ENCODE measurements around the gene AR.

The AR gene

GRCh38 chrX:67727576-67727975 lies 183.8 kb downstream of the AR start:
- DNase-seq (ENCODE audit: low spot score), result no peak

- no peak for DNase-seq (ENCODE audit: low spot score)
Measured at GRCh38 chrX:67730296-67730695, 186.5 kb downstream of the AR start.

- DNase-seq (ENCODE audit: low spot score), result peak; percentile 2
Measured at GRCh38 chrX:67731061-67731460, 187.2 kb downstream of the AR start.

- no peak for DNase-seq (ENCODE audit: low spot score)
Measured at GRCh38 chrX:67732864-67733263, 189.0 kb downstream of the AR start.

- DNase-seq (ENCODE audit: low spot score), result no peak
Measured at GRCh38 chrX:67734111-67734753, 190.4 kb downstream of the AR start.

- no peak for DNase-seq (ENCODE audit: low spot score)
Measured at GRCh38 chrX:67749536-67749935, 205.7 kb downstream of the AR start.

- DNase-seq (ENCODE audit: low spot score), result no peak
Measured at GRCh38 chrX:67750694-67751093, 206.9 kb downstream of the AR start.

- no peak for DNase-seq (ENCODE audit: low spot score)
Measured at GRCh38 chrX:67759018-67759417, 215.2 kb downstream of the AR start.

- DNase-seq (ENCODE audit: low spot score), result no peak
Measured at GRCh38 chrX:67777148-67777547, 233.3 kb downstream of the AR start.

- DNase-seq (ENCODE audit: low spot score), result no peak
Measured at GRCh38 chrX:67779099-67779498, 235.3 kb downstream of the AR start.
